ENCODE data around the gene KRTAP9-8. TPM values are rescaled to one million over a fixed set of nuclear protein-coding genes. Genes with fewer than 3 reads are reported as not detected.
A peak's percentile ranks its signal among the peaks of the same experiment; 100 is the strongest.
"Not testable (repeated sequence)": the region's sequence is repeated elsewhere in the genome, so short reads cannot be mapped to it uniquely, and the experiment has no call there.

KRTAP9-8 gene
- total RNA-seq, 1 donor from 2014 or later: not detected

DNA sequence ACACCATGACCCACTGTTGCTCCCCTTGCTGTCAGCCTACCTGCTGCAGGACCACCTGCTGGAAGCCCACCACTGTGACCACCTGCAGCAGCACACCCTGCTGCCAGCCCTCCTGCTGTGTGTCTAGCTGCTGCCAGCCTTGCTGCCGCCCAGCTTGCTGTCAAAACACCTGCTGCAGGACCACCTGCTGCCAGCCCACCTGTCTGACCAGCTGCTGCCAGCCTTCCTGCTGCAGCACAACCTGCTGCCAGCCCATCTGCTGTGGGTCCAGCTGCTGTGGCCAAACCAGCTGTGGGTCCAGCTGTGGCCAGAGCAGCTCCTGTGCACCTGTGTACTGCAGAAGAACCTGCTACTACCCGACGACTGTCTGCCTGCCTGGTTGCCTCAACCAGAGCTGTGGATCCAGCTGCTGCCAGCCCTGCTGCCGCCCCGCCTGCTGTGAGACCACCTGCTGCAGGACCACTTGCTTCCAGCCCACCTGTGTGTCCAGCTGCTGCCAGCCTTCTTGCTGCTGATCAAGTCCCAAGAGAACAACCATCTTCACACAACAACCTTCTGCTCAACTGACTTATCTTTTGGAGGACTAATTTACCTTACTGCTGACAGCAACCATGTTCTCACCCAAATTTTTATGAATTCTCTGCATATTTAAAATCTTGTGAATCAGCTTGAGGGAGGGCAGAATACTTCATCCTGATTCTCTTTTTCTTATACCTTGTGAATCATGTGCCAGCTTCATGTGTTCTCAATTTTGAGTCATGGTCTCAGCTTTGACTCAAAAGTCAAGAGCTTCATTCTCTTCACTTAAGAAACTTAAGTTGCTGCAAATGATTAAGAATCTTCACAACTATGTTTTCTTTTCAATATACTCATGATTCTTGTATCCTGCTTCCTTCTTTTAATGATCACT is 17.8 kb downstream of the KRTAP9-8 start, which contains the start of gene KRTAP9-9:
Gene KRTAP9-9, plus strand, starts transcription at position 4 of the 910 bp plus-strand sequence.
- DNase-seq: not testable (repeated sequence)

GRCh38 chr17:41256291-41256685 is 18.5 kb downstream of the KRTAP9-8 start:
- no peak for DNase-seq

- DNase-seq: no peak
Measured at GRCh38 chr17:41258406-41258805, 20.6 kb downstream of the KRTAP9-8 start.

GRCh38 chr17:41263212-41263611 is 25.4 kb downstream of the KRTAP9-8 start:
- DNase-seq: no peak

- DNase-seq: no peak
Measured at GRCh38 chr17:41264599-41264998, 26.8 kb downstream of the KRTAP9-8 start.

- no peak for DNase-seq
Measured at GRCh38 chr17:41265078-41265477, 27.3 kb downstream of the KRTAP9-8 start, which contains the start of gene KRTAP9-6. KRTAP9-6 (plus strand) TSS chr17:41265378; CDS start chr17:41265378, 0 bp downstream.

DNA sequence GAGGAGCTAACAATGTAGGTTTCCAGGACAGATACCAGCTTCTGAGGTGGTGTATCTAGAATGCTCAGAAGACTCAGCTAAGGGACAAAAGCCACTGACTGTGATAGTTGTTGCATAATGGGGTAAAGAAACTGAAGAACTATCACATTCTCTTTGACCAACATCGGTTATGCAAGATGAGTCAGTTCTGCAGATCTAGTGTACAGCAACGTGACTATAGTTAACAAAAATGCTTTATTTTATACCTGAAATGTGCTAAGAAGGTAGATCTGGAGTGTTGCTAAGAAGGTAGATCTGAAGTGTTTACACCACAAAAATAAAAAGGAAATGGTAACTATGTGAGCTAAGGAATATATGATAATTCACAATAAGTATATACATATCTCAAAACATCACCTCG is 29.9 kb downstream of the KRTAP9-8 start:
- no peak for DNase-seq

DNA sequence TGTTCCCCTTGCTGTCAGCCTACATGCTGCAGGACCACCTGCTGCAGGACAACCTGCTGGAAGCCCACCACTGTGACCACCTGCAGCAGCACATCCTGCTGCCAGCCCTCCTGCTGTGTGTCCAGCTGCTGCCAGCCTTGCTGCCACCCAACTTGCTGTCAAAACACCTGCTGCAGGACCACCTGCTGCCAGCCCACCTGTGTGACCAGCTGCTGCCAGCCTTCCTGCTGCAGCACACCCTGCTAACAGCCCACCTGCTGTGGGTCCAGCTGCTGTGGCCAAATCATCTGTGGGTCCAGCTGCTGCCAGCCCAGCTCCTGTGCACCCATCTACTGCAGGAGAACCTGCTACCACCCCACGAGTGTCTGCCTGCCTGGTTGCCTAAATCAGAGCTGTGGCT is 33.5 kb downstream of the KRTAP9-8 start:
- not testable (repeated sequence) for DNase-seq

GRCh38 chr17:41271858-41272257 is 34.1 kb downstream of the KRTAP9-8 start:
- DNase-seq: no peak

DNA sequence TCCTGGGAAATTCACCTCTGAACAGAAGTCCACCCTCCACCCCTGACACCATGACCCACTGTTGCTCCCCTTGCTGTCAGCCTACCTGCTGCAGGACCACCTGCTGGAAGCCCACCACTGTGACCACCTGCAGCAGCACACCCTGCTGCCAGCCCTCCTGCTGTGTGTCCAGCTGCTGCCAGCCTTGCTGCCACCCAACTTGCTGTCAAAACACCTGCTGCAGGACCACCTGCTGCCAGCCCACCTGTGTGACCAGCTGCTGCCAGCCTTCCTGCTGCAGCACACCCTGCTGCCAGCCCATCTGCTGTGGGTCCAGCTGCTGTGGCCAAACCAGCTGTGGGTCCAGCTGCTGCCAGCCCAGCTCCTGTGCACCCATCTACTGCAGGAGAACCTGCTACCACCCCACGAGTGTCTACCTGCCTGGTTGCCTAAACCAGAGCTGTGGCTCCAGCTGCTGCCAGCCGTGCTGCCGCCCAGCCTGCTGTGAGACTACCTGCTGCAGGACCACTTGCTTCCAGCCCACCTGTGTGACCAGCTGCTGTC is 37.9 kb downstream of the KRTAP9-8 start, which contains the start of gene KRTAP9-7:
Gene KRTAP9-7, plus strand, starts transcription at position 51 of the 543 bp plus-strand sequence. Its CDS starts 0 bp downstream, at position 51.
- not testable (repeated sequence) for DNase-seq

DNA sequence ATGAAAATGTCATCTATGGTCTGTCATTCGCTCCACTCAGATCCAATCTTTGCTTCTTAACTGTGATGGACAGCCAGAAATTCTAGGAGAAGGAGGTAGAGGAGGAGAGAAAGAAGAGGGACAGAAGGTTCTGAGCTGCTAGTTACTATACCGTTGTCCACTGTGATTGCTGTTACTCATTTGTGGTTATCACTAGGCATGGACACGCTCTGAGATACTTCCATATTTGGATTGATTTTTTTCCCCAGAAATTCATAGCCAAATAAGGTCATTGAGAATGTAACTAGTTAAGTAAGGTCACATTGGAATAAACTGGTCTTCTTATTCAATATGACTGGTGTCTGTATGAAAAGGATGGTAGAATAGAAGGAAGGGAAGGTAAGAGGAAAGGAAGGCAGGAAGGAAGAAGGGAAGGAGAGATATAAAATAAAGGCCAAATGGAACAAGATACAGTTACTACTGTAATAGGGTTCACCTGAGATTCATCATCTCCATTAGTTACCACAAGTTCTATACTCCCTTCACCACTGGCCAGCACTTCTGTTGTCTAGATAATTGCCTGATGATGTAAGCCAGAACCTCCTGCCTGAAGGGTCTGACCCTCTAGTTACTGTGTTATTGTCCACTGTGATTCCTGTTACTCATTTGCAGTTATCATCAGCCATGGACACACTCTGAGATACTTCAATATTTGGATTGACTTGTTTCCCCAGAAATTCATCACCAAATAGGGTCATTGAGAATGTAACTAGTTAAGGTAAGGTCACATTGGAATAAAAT is 40.6 kb downstream of the KRTAP9-8 start:
- no peak for DNase-seq

GRCh38 chr17:41284043-41284442 is 46.2 kb downstream of the KRTAP9-8 start:
- no peak for DNase-seq

DNA sequence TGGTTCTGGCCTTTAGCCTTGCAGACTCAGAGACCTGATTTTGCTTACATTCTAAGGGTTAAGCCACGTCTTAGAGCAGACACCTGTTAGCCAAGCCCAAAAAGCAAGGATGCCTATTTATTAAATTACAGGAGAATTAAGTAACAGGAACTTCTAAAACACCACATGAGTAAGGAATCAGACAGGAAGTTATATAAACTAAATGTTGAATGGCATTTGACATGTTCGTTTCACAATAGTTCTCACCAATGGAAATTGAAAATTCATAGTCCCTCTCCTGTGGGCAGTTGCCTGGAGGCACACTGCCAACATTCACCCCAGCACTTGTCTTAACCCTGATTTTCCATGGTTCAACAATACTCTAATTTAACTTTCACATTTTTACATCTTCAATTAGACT is 46.7 kb downstream of the KRTAP9-8 start:
- peak; percentile 0 for DNase-seq

- no peak for DNase-seq
Measured at GRCh38 chr17:41287050-41287449, 49.3 kb downstream of the KRTAP9-8 start.

Small RNA genes lying within 50 kb of the gene (small RNA-seq; reads per million reads assigned to genes)
- not detected for gene KRTAP9-10P (ENCODE audit: low replicate concordance)

Other genes starting within 250 kb of the KRTAP9-8 start
- not detected for gene KRTAP3-3, start 243.8 kb upstream of the KRTAP9-8 start, total RNA-seq
- not detected for gene KRTAP3-2, start 238.1 kb upstream of the KRTAP9-8 start, total RNA-seq
- gene KRTAP3-1, start 228.9 kb upstream of the KRTAP9-8 start, total RNA-seq: not detected
- not detected for gene KRTAP1-5, start 210.8 kb upstream of the KRTAP9-8 start, total RNA-seq
- gene KRTAP1-4, start 207.8 kb upstream of the KRTAP9-8 start, total RNA-seq: not detected
- not detected for gene KRTAP1-3, start 203.1 kb upstream of the KRTAP9-8 start, total RNA-seq
- gene KRTAP1-1, start 196.5 kb upstream of the KRTAP9-8 start, total RNA-seq: not detected
- gene KRTAP2-1, start 190.7 kb upstream of the KRTAP9-8 start, total RNA-seq: not detected
- not detected for gene KRTAP2-2, start 182.8 kb upstream of the KRTAP9-8 start, total RNA-seq
- gene KRTAP2-3, start 177.9 kb upstream of the KRTAP9-8 start, total RNA-seq: not detected
- gene KRTAP2-4, start 172.1 kb upstream of the KRTAP9-8 start, total RNA-seq: not detected
- not detected for gene KRTAP4-7, start 153.8 kb upstream of the KRTAP9-8 start, total RNA-seq
- gene KRTAP4-8, start 139.9 kb upstream of the KRTAP9-8 start, total RNA-seq: not detected
- not detected for gene KRTAP4-16, start 135.8 kb upstream of the KRTAP9-8 start, total RNA-seq
- gene KRTAP4-9, start 132.6 kb upstream of the KRTAP9-8 start, total RNA-seq: not detected
- gene KRTAP4-11, start 119.6 kb upstream of the KRTAP9-8 start, total RNA-seq: not detected
- gene KRTAP4-12, start 113.8 kb upstream of the KRTAP9-8 start, total RNA-seq: not detected
- gene KRTAP4-6, start 97.5 kb upstream of the KRTAP9-8 start, total RNA-seq: not detected
- gene KRTAP4-5, start 88.2 kb upstream of the KRTAP9-8 start, total RNA-seq: not detected
- gene KRTAP4-4, start 77.3 kb upstream of the KRTAP9-8 start, total RNA-seq: not detected
- not detected for gene KRTAP4-3, start 69.8 kb upstream of the KRTAP9-8 start, total RNA-seq
- not detected for gene KRTAP4-2, start 59.8 kb upstream of the KRTAP9-8 start, total RNA-seq
- gene KRTAP4-1, start 53.1 kb upstream of the KRTAP9-8 start, total RNA-seq: not detected
- not detected for gene KRTAP9-1, start 48.1 kb upstream of the KRTAP9-8 start, total RNA-seq
- not detected for gene KRTAP9-2, start 11.4 kb upstream of the KRTAP9-8 start, total RNA-seq
- not detected for gene KRTAP9-3, start 5.5 kb upstream of the KRTAP9-8 start, total RNA-seq
- gene KRTAP9-4, start 11.7 kb downstream of the KRTAP9-8 start, total RNA-seq: not detected
- not detected for gene KRTAP9-9, start 17.4 kb downstream of the KRTAP9-8 start, total RNA-seq
- not detected for gene KRTAP9-6, start 27.4 kb downstream of the KRTAP9-8 start, total RNA-seq
- not detected for gene KRTAP9-7, start 37.7 kb downstream of the KRTAP9-8 start, total RNA-seq
- not detected for gene KRTAP29-1, start 64.9 kb downstream of the KRTAP9-8 start, total RNA-seq
- not detected for gene KRTAP16-1, start 71.3 kb downstream of the KRTAP9-8 start, total RNA-seq
- gene KRTAP17-1, start 77.7 kb downstream of the KRTAP9-8 start, total RNA-seq: 1.0 TPM
- gene KRT33A, start 112.8 kb downstream of the KRTAP9-8 start, total RNA-seq: not detected
- 0.21 TPM for gene KRT33B, start 131.8 kb downstream of the KRTAP9-8 start, total RNA-seq
- 0.51 TPM for gene KRT34, start 144.3 kb downstream of the KRTAP9-8 start, total RNA-seq
- gene KRT31, start 159.6 kb downstream of the KRTAP9-8 start, total RNA-seq: 6.1 TPM
- gene KRT37, start 186.6 kb downstream of the KRTAP9-8 start, total RNA-seq: not detected
- not detected for gene KRT38, start 203.0 kb downstream of the KRTAP9-8 start, total RNA-seq
- gene KRT32, start 229.4 kb downstream of the KRTAP9-8 start, total RNA-seq: not detected
- gene KRT35, start 243.2 kb downstream of the KRTAP9-8 start, total RNA-seq: not detected

Data from tongue (tissue), 3 donors.